ENCODE measurements around the gene PRRG2. TPM values are rescaled to one million over a fixed set of nuclear protein-coding genes. Genes with fewer than 3 reads are reported as not detected.

The PRRG2 gene
- total RNA-seq, 6 experiments from 2014 or later, result 0.33 to 0.69 (median 0.42) TPM

DNA sequence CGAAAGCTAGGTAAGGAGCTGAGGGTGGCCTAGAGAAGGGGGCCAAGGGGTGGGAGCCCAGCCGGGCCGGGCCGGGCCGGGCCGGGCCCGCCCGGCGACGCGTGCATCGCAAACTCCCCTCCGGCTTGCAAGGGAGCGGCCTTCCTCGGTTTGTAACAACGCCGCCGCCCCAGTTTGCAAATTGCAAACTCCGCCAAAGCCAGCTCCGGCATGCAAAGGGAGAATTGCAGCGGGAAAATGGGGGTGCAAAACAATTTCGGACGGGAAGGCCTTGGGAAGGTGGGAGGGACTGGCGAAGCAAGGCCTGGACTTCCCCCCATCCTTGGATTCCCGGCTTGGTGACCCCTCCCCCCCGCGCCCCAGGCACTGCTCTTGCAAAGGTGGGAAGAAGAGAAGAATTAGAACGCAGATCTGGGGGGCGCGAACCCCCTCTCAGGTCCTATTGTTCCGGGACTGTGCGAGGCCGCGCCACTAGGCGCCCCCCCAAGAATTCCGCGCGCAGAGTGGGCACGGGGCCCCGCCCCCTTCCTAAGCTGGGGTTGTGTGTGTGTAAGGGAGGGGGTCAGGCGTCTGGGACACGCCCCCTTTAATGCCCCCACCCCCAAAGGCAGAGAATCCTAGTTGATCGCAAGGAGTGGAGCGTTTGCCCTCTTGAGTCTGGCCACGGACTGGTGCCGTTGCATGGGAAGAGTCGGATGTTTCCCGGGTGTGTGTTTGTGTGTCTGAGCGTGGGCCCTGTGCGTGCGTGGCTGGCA lies 10.8 kb downstream of the PRRG2 start:
- peaks cover 12% of the 10 kb centered on the region; the same call in 1 of the 2 replicates for H3K36me3 Mint-ChIP-seq (ENCODE audit: low read depth)
- H3K9me3 Mint-ChIP-seq, result no peaks in the 10 kb centered on the region
- H3K27ac Mint-ChIP-seq, result peak overlapping the region; percentile 70
- H3K27me3 Mint-ChIP-seq (ENCODE audit: insufficient read depth), result peaks cover 2% of the 10 kb centered on the region; the same call in 1 of the 2 replicates
- TF ChIP-seq, protein P1, sequence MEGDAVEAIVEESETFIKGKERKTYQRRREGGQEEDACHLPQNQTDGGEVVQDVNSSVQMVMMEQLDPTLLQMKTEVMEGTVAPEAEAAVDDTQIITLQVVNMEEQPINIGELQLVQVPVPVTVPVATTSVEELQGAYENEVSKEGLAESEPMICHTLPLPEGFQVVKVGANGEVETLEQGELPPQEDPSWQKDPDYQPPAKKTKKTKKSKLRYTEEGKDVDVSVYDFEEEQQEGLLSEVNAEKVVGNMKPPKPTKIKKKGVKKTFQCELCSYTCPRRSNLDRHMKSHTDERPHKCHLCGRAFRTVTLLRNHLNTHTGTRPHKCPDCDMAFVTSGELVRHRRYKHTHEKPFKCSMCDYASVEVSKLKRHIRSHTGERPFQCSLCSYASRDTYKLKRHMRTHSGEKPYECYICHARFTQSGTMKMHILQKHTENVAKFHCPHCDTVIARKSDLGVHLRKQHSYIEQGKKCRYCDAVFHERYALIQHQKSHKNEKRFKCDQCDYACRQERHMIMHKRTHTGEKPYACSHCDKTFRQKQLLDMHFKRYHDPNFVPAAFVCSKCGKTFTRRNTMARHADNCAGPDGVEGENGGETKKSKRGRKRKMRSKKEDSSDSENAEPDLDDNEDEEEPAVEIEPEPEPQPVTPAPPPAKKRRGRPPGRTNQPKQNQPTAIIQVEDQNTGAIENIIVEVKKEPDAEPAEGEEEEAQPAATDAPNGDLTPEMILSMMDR (IDR thresholded peaks at IDR 0.05), result no peak
- peak; percentile 44 for DNase-seq
- peaks cover 20% of the 10 kb centered on the region for H3K4me1 Mint-ChIP-seq (ENCODE audit: low read depth)
- H3K4me3 Mint-ChIP-seq, result peak overlapping the region; percentile 90

DNA sequence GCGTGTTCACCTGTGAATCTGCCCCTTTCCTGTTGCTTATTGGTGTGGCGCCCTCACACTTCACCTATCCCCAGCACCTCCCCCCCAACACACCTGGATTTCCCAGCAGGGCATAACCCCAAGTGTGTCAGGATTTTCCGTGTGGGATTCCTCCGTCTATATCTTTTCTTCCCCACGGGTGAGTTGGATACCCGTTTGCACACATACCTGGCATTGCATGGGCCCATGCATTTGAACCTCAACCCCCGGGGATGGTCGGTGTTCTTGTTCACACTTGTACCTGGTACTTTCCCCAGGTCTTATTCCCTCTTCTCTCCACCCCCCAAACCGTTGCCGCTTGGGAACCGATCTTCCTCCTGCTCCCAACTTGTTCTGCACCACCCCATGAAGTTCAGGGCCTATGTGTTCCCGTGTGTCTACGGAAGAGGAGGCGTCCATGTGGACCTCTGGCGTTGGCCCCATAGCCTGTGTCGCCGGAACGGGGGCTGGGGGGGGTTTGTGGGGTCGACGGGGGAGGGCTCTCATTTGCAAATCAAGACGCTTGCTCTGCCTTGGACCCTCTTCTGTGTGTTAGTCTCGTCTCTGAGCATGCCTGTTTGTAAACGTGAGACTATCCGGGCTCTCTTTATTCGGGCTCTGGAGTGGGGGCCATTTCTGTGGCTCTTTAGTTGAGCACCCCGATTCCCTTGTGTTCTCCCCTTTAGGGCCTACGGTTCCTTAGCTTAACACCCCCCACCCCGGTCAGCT lies 11.5 kb downstream of the PRRG2 start:
- H3K4me1 Mint-ChIP-seq (ENCODE audit: low read depth), result peaks cover 20% of the 10 kb centered on the region
- peaks cover 2% of the 10 kb centered on the region; the same call in 1 of the 2 replicates for H3K27me3 Mint-ChIP-seq (ENCODE audit: insufficient read depth)
- peak overlapping the region; percentile 70 for H3K27ac Mint-ChIP-seq
- DNase-seq, result no peak
- peak overlapping the region; percentile 90 for H3K4me3 Mint-ChIP-seq
- no peaks in the 10 kb centered on the region for H3K9me3 Mint-ChIP-seq
- TF ChIP-seq, protein P1 (IDR thresholded peaks at IDR 0.05), result no peak
- H3K36me3 Mint-ChIP-seq (ENCODE audit: low read depth), result peaks cover 12% of the 10 kb centered on the region; the same call in 1 of the 2 replicates

DNA sequence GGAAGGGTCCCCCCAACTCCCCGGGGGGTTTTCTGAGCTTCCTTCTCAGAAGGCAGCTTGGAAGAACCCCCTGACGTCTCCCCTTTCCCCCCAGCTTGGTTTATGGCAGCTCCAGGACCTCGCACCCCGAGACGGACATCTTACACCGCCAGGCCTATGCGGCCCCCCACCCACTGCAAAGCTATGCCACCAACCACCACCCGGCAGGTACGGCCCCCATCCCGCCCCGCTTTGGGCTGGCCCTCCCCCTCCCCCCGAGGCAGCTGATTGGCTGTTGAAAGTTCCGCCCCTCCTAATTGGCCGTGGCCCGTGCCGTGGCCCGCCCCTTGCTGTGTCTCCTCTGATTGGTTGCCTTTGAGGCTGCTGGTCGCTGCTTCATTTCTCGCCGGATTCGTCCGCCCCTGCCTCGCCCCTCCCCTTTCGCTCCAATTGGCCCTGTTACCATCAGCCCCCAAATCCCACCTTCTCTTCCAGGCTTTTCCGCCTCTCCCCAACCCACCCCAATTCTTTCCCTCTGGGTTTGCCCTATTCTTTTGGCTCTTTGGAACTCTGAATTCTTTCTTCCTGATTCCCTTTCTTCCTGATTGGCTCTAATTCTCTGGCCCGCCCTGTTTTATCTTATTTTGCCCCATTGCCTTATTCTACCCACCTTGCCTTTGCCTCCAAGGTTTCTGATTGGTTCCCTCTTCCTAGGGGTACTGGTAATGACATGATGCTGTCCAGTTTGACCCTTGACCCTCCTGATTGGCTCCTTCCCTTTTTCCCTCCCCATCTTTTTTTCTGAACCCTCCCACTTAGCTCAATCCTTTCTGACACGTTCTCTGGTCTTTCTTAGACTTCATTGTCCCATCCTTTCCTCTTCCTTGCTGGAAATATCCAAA lies 12.4 kb downstream of the PRRG2 start:
- TF ChIP-seq, protein P1 (IDR thresholded peaks at IDR 0.05), result no peak
- peak overlapping the region; percentile 90 for H3K4me3 Mint-ChIP-seq
- no peaks in the 10 kb centered on the region for H3K9me3 Mint-ChIP-seq
- H3K36me3 Mint-ChIP-seq (ENCODE audit: low read depth), result peaks cover 12% of the 10 kb centered on the region; the same call in 1 of the 2 replicates
- peak overlapping the region; percentile 70 for H3K27ac Mint-ChIP-seq
- peaks cover 2% of the 10 kb centered on the region; the same call in 1 of the 2 replicates for H3K27me3 Mint-ChIP-seq (ENCODE audit: insufficient read depth)
- peaks cover 20% of the 10 kb centered on the region for H3K4me1 Mint-ChIP-seq (ENCODE audit: low read depth)
- peak; percentile 85 for DNase-seq

DNA sequence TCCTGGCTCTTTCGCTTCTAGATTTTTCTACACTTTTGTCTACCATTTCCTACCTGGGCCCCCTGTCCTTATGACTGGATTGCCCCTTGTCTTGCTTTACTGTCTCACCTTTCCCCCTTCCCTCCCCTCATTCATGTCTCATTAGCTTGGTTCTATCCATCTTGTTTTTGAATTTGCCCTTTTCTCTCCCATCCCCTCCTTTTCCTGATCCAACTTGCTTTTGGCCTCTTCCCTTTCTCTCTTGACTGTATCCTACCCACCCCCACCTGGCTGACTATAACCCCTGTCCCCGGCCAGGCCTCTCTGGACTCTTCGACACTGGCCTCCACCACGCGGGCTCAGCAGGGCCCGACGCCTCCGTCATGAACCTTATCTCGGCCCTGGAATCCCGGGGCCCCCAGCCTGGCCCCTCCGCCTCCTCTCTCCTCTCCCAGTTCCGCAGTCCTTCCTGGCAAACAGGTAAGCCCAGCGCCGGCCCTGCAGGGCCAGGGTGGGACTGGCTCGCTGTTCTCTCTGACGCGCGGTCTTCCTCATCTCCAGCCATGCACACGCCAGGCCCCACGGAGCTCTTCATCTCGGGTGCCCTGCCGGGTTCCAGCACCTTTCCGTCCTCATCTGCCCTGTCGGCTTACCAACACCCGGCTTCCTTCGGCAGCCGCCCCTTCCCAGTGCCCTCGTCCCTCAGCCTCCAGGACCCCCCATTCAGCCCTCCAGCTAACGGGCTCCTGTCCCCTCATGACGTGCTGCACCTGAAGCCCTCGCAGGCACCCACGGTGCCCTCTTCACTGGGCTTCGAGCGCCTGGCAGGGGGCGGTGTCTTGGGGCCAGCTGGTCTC lies 13.3 kb downstream of the PRRG2 start:
- Mint-ChIP-seq H3K4me3 (peak overlapping the region; percentile 90; the same call in 1 of the 2 replicates), H3K27me3 (ENCODE audit: insufficient read depth) (peaks cover 2% of the 10 kb centered on the region; the same call in 1 of the 2 replicates), H3K9me3 (no peaks in the 10 kb centered on the region), H3K36me3 (ENCODE audit: low read depth) (peaks cover 16% of the 10 kb centered on the region; the same call in 1 of the 2 replicates), H3K4me1 (ENCODE audit: low read depth) (peaks cover 20% of the 10 kb centered on the region), H3K27ac (peak overlapping the region; percentile 70)
- TF ChIP-seq, protein P1 (IDR thresholded peaks at IDR 0.05), result no peak
- no peak for DNase-seq

Measured in HFFc6 (cell line).